Fibroblast of pulmonary artery (primary cell): ENCODE results near the gene IGF1R.

Source experiments
- DNase-seq: peaks from one replicate; pipeline ENCODE4 v3.0.0-alpha.2; 2010; ENCODE audit warnings: low read depth
- H3K4me3 ChIP-seq: replicated peaks from 2 replicates; pipeline ENCODE4 v1.5.1; 2011; ENCODE audit warnings: low read depth, mild to moderate bottlenecking, control low read depth, low read length, moderate library complexity
- TF ChIP-seq, protein P1 (sequence below): IDR thresholded peaks from 2 replicates; pipeline ENCODE4 v1.5.1; 2011; ENCODE audit warnings: mild to moderate bottlenecking, control low read depth, low read length, inconsistent platforms; ENCODE audit errors: missing control alignments

Gene IGF1R

GRCh38 chr15:98671060-98672008 is 23.0 kb downstream of the IGF1R start:
- TF ChIP-seq, protein P1, sequence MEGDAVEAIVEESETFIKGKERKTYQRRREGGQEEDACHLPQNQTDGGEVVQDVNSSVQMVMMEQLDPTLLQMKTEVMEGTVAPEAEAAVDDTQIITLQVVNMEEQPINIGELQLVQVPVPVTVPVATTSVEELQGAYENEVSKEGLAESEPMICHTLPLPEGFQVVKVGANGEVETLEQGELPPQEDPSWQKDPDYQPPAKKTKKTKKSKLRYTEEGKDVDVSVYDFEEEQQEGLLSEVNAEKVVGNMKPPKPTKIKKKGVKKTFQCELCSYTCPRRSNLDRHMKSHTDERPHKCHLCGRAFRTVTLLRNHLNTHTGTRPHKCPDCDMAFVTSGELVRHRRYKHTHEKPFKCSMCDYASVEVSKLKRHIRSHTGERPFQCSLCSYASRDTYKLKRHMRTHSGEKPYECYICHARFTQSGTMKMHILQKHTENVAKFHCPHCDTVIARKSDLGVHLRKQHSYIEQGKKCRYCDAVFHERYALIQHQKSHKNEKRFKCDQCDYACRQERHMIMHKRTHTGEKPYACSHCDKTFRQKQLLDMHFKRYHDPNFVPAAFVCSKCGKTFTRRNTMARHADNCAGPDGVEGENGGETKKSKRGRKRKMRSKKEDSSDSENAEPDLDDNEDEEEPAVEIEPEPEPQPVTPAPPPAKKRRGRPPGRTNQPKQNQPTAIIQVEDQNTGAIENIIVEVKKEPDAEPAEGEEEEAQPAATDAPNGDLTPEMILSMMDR: no peak
- H3K4me3 ChIP-seq: peak overlapping the region; percentile 21
- peak; percentile 74 for DNase-seq

DNA sequence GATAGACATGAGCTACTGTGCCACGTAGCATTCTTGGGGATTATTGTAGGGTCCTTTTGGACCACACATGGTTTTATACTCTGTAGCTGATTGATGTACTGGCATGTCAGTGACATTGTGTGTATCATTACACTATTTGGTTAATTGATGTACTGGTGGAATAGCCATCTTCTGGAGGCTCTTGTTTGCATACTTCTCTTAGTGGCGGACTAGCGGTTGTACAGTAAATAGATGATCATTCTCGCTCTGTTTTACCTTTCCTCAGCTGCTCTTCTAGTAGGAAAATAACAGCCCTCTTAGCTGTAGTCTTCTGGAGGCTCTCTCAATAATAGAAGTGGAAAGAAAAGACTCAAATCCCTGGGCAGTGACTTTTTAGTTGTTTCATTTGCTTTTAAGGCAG is 24.8 kb downstream of the IGF1R start:
- TF ChIP-seq, protein P1: no peak
- no peak overlapping the region for H3K4me3 ChIP-seq
- DNase-seq: no peak

DNA sequence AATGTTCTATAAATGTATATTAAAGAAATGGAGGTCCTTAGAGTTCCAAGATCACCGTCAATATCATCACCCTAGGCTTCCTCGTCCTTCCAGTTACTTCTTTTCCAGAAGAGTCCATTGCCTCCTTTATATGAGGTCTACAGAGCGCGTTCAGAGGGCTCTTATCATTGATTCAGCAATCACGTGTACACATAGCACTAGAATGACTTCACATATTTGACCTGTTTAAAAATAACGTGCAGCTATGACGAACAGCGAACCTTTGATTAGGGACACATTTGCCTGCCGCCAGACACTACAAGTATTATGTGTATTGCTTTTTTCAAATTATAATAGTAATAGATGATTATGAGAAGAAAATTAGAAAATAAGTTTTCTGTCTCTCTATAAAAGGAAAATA is 26.0 kb downstream of the IGF1R start:
- TF ChIP-seq, protein P1: no peak
- no peak overlapping the region for H3K4me3 ChIP-seq
- DNase-seq: peak; percentile 75

DNA sequence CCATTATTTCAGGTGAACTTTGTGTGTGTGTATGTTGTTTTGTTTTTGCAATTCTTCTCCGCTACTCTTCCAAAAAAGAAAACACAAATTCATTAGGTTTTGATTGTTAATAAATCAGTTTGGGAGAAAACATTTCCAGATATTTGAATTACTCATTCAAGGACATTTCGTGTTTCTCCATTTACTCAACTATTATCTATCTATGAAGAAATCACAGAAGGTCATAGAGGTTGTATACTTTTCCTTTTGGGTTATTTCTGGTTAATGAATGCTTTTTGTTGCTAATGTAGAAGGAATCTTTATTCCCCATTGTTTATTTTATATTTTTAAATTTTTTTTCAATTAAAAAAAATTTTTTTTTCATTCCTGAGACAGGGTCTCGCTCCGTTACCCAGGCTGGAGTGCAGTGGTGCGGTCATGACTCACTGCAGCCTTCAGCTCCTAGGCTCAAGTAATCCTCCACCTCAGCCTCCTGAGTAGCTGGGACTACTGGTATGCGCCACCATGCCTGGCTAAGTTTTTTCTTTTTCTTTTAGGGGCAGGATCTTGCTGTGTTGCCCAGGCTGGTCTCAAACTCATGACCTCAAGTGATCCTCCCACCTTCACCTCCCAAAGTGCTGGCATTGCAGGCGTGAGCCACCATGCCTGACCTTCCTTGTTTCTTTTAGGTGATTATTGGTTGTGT is 28.4 kb downstream of the IGF1R start:
- no peak for DNase-seq
- H3K4me3 ChIP-seq: no peak overlapping the region
- TF ChIP-seq, protein P1: no peak

GRCh38 chr15:98677345-98678059 is 29.2 kb downstream of the IGF1R start:
- TF ChIP-seq, protein P1: no peak
- no peak overlapping the region for H3K4me3 ChIP-seq
- DNase-seq: no peak

- DNase-seq: no peak
- no peak overlapping the region for H3K4me3 ChIP-seq
- TF ChIP-seq, protein P1: no peak
Observed at GRCh38 chr15:98678484-98678883, 30.1 kb downstream of the IGF1R start.
